ENCODE data around the gene PSMG4.
A peak's percentile ranks its signal among the peaks of the same experiment; 100 is the strongest.
"Not testable (repeated sequence)": the region's sequence is repeated elsewhere in the genome, so short reads cannot be mapped to it uniquely, and the experiment has no call there.

PSMG4 gene

GRCh38 chr6:3230900-3231246 is 27.9 kb upstream of the PSMG4 start:
- DNase-seq = no peak

- no peak for DNase-seq
These were observed 27.3 kb upstream of the PSMG4 start for GRCh38 chr6:3231247-3232016.

- no peak for DNase-seq
These were observed 26.5 kb upstream of the PSMG4 start for GRCh38 chr6:3232017-3232945.

- DNase-seq = no peak
These were observed 25.4 kb upstream of the PSMG4 start for GRCh38 chr6:3233321-3233720.

- DNase-seq = no peak
These were observed 24.8 kb upstream of the PSMG4 start for GRCh38 chr6:3233904-3234303.

- no peak for DNase-seq
These were observed 23.3 kb upstream of the PSMG4 start for GRCh38 chr6:3235486-3235885.

- no peak for DNase-seq
These were observed 22.7 kb upstream of the PSMG4 start for GRCh38 chr6:3236005-3236404.

GRCh38 chr6:3237761-3238662 is 20.7 kb upstream of the PSMG4 start:
- DNase-seq = no peak

GRCh38 chr6:3239110-3239830 is 19.5 kb upstream of the PSMG4 start:
- DNase-seq = no peak

GRCh38 chr6:3240595-3240994 is 18.2 kb upstream of the PSMG4 start:
- DNase-seq = no peak

GRCh38 chr6:3241745-3242144 is 17.0 kb upstream of the PSMG4 start:
- DNase-seq = not testable (repeated sequence)

- DNase-seq = no peak
These were observed 16.0 kb upstream of the PSMG4 start for GRCh38 chr6:3242768-3243167.

- no peak for DNase-seq
These were observed 14.5 kb upstream of the PSMG4 start for GRCh38 chr6:3244003-3244831.

GRCh38 chr6:3244832-3245161 is 13.9 kb upstream of the PSMG4 start:
- DNase-seq = not testable (repeated sequence)

- DNase-seq = no peak
These were observed 13.5 kb upstream of the PSMG4 start for GRCh38 chr6:3245216-3245615.

GRCh38 chr6:3247255-3248146 is 11.2 kb upstream of the PSMG4 start:
- no peak for DNase-seq

- DNase-seq = no peak
These were observed 8.9 kb upstream of the PSMG4 start for GRCh38 chr6:3249821-3250220.

GRCh38 chr6:3250231-3250675 is 8.5 kb upstream of the PSMG4 start:
- DNase-seq = no peak

GRCh38 chr6:3251462-3252314 is 7.1 kb upstream of the PSMG4 start:
- peak; percentile 72 for DNase-seq
